HepG2 (cell line): ENCODE measurements around the gene DCDC2. TPM values are rescaled to one million over a fixed set of nuclear protein-coding genes. Genes with fewer than 3 reads are reported as not detected.

ENCODE experiments used
- ATAD3A ChIP-seq: sonication (generic); formaldehyde crosslinking; IDR thresholded peaks from 2 replicates; pipeline ENCODE4 v1.4.0; 2020; ENCODE audit warnings: missing genetic modification reagents
- CBX2 ChIP-seq, 2 experiments: fragments of 200-600 bp in 1 of 2; sonication (generic); formaldehyde crosslinking in 1 of 2; IDR thresholded peaks; 2 replicates each; pipeline versions ENCODE4 v1.7.0 to v1.8.1; 2018 to 2022; ENCODE audit warnings: low read depth in 2 of 2, low read length in 1 of 2, mild to moderate bottlenecking in 1 of 2, missing genetic modification reagents in 1 of 2
- E2F2 ChIP-seq: sonication (generic); formaldehyde crosslinking; IDR thresholded peaks from 2 replicates; pipeline ENCODE4 v1.4.0; 2020; ENCODE audit warnings: missing genetic modification reagents, borderline replicate concordance
- ELF1 ChIP-seq: sonication (generic); formaldehyde crosslinking; IDR thresholded peaks from 2 replicates; pipeline ENCODE4 v1.4.0; 2020; ENCODE audit warnings: missing genetic modification reagents
- ETV6 ChIP-seq: sonication (generic); formaldehyde crosslinking; conservative IDR thresholded peaks from 2 replicates; pipeline ENCODE4 v1.4.0; 2020; ENCODE audit warnings: missing genetic modification reagents
- HNF4G ChIP-seq, 2 experiments: sonication (generic) in 1 of 2; formaldehyde crosslinking in 1 of 2; IDR thresholded peaks; 2 replicates each; pipeline versions ENCODE4 v1.4.0 to v1.6.1; 2011 to 2020; ENCODE audit warnings: borderline replicate concordance in 2 of 2, low read depth in 2 of 2, mild to moderate bottlenecking in 2 of 2, low read length in 1 of 2, missing genetic modification reagents in 1 of 2, moderate library complexity in 1 of 2
- KLF15 ChIP-seq: sonication (generic); formaldehyde crosslinking; IDR thresholded peaks from 2 replicates; pipeline ENCODE4 v1.8.1; 2023; ENCODE audit warnings: borderline replicate concordance, mild to moderate bottlenecking, inconsistent platforms, missing genetic modification reagents, mixed read lengths
- RFXANK ChIP-seq: IDR thresholded peaks from 2 replicates; pipeline ENCODE4 v1.6.1; 2016
- SIX4 ChIP-seq: sonication (generic); formaldehyde crosslinking; IDR thresholded peaks from 2 replicates; pipeline ENCODE4 v1.4.0; 2020; ENCODE audit warnings: missing genetic modification reagents
- SMC3 ChIP-seq: IDR thresholded peaks from 2 replicates; pipeline ENCODE4 v1.6.1; 2011; ENCODE audit warnings: low read length, improper control_type of control experiment
- SRY ChIP-seq: sonication (generic); formaldehyde crosslinking; IDR thresholded peaks from 2 replicates; pipeline ENCODE4 v1.8.0; 2022; ENCODE audit warnings: mild to moderate bottlenecking, missing genetic modification reagents
- TFE3 ChIP-seq: IDR thresholded peaks from 2 replicates; pipeline ENCODE4 v1.6.1; 2016
- WIZ ChIP-seq: sonication (generic); formaldehyde crosslinking; IDR thresholded peaks from 2 replicates; pipeline ENCODE4 v1.5.1; 2020; ENCODE audit warnings: mild to moderate bottlenecking, missing genetic modification reagents
- XBP1 ChIP-seq: sonication (generic); formaldehyde crosslinking; IDR thresholded peaks from 2 replicates; pipeline ENCODE4 v1.5.0; 2020; ENCODE audit warnings: missing genetic modification reagents
- ZBTB3 ChIP-seq: sonication (generic); formaldehyde crosslinking; IDR thresholded peaks from 2 replicates; pipeline ENCODE4 v1.4.0; 2020; ENCODE audit warnings: low read depth, mild to moderate bottlenecking, moderate library complexity, missing genetic modification reagents, borderline replicate concordance
- ZFAT ChIP-seq: sonication (generic); formaldehyde crosslinking; conservative IDR thresholded peaks from 2 replicates; pipeline ENCODE4 v1.8.1; 2023; ENCODE audit warnings: missing genetic modification reagents, inconsistent platforms
- ZFP1 ChIP-seq: IDR thresholded peaks from 2 replicates; pipeline ENCODE4 v1.6.1; 2016
- ZFP36L2 ChIP-seq: sonication (generic); formaldehyde crosslinking; IDR thresholded peaks from 2 replicates; pipeline ENCODE4 v1.4.0; 2020; ENCODE audit warnings: missing genetic modification reagents
- ZNF12 ChIP-seq: sonication (generic); formaldehyde crosslinking; IDR thresholded peaks from 2 replicates; pipeline ENCODE4 v1.5.0; 2020; ENCODE audit warnings: missing genetic modification reagents
- ZNF205 ChIP-seq: IDR thresholded peaks from 2 replicates; pipeline ENCODE4 v1.6.1; 2018; ENCODE audit warnings: missing biosample characterization, missing genetic modification reagents
- ZNF235 ChIP-seq: sonication (generic); formaldehyde crosslinking; IDR thresholded peaks from 2 replicates; pipeline ENCODE4 v1.8.1; 2023; ENCODE audit warnings: mild to moderate bottlenecking, missing genetic modification reagents, borderline replicate concordance
- ZNF354B ChIP-seq: sonication (generic); formaldehyde crosslinking; IDR thresholded peaks from 2 replicates; pipeline ENCODE4 v1.8.0; 2022; ENCODE audit warnings: mild to moderate bottlenecking, missing genetic modification reagents
- ZNF432 ChIP-seq: sonication (generic); formaldehyde crosslinking; IDR thresholded peaks from 2 replicates; pipeline ENCODE4 v1.5.0; 2020; ENCODE audit warnings: missing genetic modification reagents, mild to moderate bottlenecking, borderline replicate concordance
- ZNF557 ChIP-seq: sonication (generic); formaldehyde crosslinking; IDR thresholded peaks from 2 replicates; pipeline ENCODE4 v1.4.0; 2020; ENCODE audit warnings: missing genetic modification reagents
- ZNF572 ChIP-seq: sonication (generic); formaldehyde crosslinking; IDR thresholded peaks from 2 replicates; pipeline ENCODE4 v1.5.1; 2020; ENCODE audit warnings: mild to moderate bottlenecking, missing genetic modification reagents
- ZNF652 ChIP-seq: IDR thresholded peaks from 2 replicates; pipeline ENCODE4 v1.6.1; 2016; ENCODE audit warnings: low read depth, borderline replicate concordance
- ZNF747 ChIP-seq: sonication (generic); formaldehyde crosslinking; IDR thresholded peaks from 2 replicates; pipeline ENCODE4 v1.8.1; 2023; ENCODE audit warnings: missing genetic modification reagents, mild to moderate bottlenecking, borderline replicate concordance
- ZNF790 ChIP-seq: sonication (generic); formaldehyde crosslinking; IDR thresholded peaks from 2 replicates; pipeline ENCODE4 v1.8.0; 2022; ENCODE audit warnings: missing genetic modification reagents, mild to moderate bottlenecking, borderline replicate concordance
- ZNF878 ChIP-seq: sonication (generic); formaldehyde crosslinking; IDR thresholded peaks from 2 replicates; pipeline ENCODE4 v1.8.1; 2023; ENCODE audit warnings: mild to moderate bottlenecking, missing genetic modification reagents, moderate library complexity
- ZSCAN25 ChIP-seq: sonication (generic); formaldehyde crosslinking; IDR thresholded peaks from 2 replicates; pipeline ENCODE4 v1.8.0; 2022; ENCODE audit warnings: mild to moderate bottlenecking, missing genetic modification reagents
- polyA plus RNA-seq, 8 experiments: library from polyadenylated mRNA; depleted of rRNA in 3 of 8; stranded (reverse) in 7 of 8; unstranded in 1 of 8; fragments of >200 nt; fragmentation: Illumina TruSeq in 4 of 8; extraction: Trizol in 4 of 8; gene quantifications; 2 replicates each; pipeline versions ENCODE4 v1.2.1 to v1.2.3, GENCODE V29; 2011 to 2016; ENCODE audit warnings: low read depth in 4 of 8, missing spikeins in 1 of 8, mixed read lengths in 1 of 8; ENCODE audit not compliant: insufficient read depth in 1 of 8
- total RNA-seq, 5 experiments: library from RNA; depleted of rRNA; stranded (reverse); fragments of >200 nt; fragmentation: Illumina TruSeq; extraction: Trizol; gene quantifications; 2 replicates each; pipeline ENCODE4 v1.2.3, GENCODE V29; 2016; ENCODE audit warnings: low read depth in 1 of 5

Gene DCDC2
- total and polyA plus RNA-seq, 2 of the 13 experiments (the other 11 are each of a cell fraction or from before 2014, with no cell fraction given), result 9.0 to 36.2 TPM

GRCh38 chr6:24126586-24127192 lies 231.2 kb downstream of the DCDC2 start (continued):
- TF ChIP-seq KLF15 (CRISPR knock-in tag), result peak; percentile 56; the same call in 1 of the 2 replicates
- TF ChIP-seq WIZ, result peak; percentile 99
- no peak for TF ChIP-seq CBX2 (IDR thresholded peaks at IDR 0.05; ENCODE audit: low read depth, low read length)
- TF ChIP-seq CBX2 (CRISPR knock-in tag; IDR thresholded peaks at IDR 0.05; ENCODE audit: low read depth), result no peak
- TF ChIP-seq ZNF572 (CRISPR knock-in tag), result 0 out of 2 replicates have a peak, but pooled peaks have one; percentile 37
- peak; percentile 20; the same call in 1 of the 2 replicates for TF ChIP-seq SMC3
- TF ChIP-seq TFE3 (CRISPR knock-in tag), result peak; percentile 93
- TF ChIP-seq ZNF557 (CRISPR knock-in tag), result peak; percentile 98
- peak; percentile 64; the same call in 1 of the 2 replicates for TF ChIP-seq ZNF354B
- TF ChIP-seq ZNF205 (CRISPR knock-in tag), result peak; percentile 86
- peak; percentile 96; the same call in 1 of the 2 replicates for TF ChIP-seq ZFP36L2 (CRISPR knock-in tag)
- peak; percentile 94; the same call in 1 of the 2 replicates for TF ChIP-seq XBP1
- peak; percentile 66; the same call in 1 of the 2 replicates for TF ChIP-seq ZNF235 (CRISPR knock-in tag)
- TF ChIP-seq SRY (CRISPR knock-in tag), result peak; percentile 86; the same call in 1 of the 2 replicates
- TF ChIP-seq ETV6 (CRISPR knock-in tag), result peak; percentile 90
- peak; percentile 94; the same call in 1 of the 2 replicates for TF ChIP-seq RFXANK (CRISPR knock-in tag)
- no peak for TF ChIP-seq E2F2
- TF ChIP-seq ZNF12 (CRISPR knock-in tag), result peak; percentile 75; the same call in 1 of the 2 replicates
- peak; percentile 38; the same call in 1 of the 2 replicates for TF ChIP-seq ZNF652 (CRISPR knock-in tag)
- TF ChIP-seq ZNF878, result peak; percentile 98
- TF ChIP-seq ZSCAN25 (CRISPR knock-in tag), result peak; percentile 41; the same call in 1 of the 2 replicates
- TF ChIP-seq ZNF432 (CRISPR knock-in tag), result no peak
- TF ChIP-seq ATAD3A, result peak; percentile 78; the same call in 1 of the 2 replicates
- 0 out of 2 replicates have a peak, but pooled peaks have one; percentile 65 for TF ChIP-seq ZNF747 (CRISPR knock-in tag)
- 0 out of 2 replicates have a peak, but pooled peaks have one; percentile 49 for TF ChIP-seq ZFAT
- peak; percentile 94 for TF ChIP-seq ZNF790 (CRISPR knock-in tag)
- peak; percentile 79 for TF ChIP-seq SIX4 (CRISPR knock-in tag)
- TF ChIP-seq ELF1 (CRISPR knock-in tag), result peak; percentile 50; the same call in 1 of the 2 replicates
- TF ChIP-seq ZBTB3 (CRISPR knock-in tag), result peak; percentile 91; the same call in 1 of the 2 replicates
- peak; percentile 90; the same call in 1 of the 2 replicates for TF ChIP-seq ZFP1 (CRISPR knock-in tag)
- TF ChIP-seq HNF4G (IDR thresholded peaks at IDR 0.05; ENCODE audit: borderline replicate concordance, low read depth, low read length), result no peak
- TF ChIP-seq HNF4G (CRISPR knock-in tag; IDR thresholded peaks at IDR 0.05; ENCODE audit: borderline replicate concordance, low read depth), result peak; percentile 60; the same call in 1 of the 2 replicates
